ENCODE measurements around the gene TNFRSF12A.

The TNFRSF12A gene

GRCh38 chr16:2987833-2988232, 32.3 kb upstream of the TNFRSF12A start:
- Histone ChIP-seq H3K9me3 (ENCODE audit: insufficient read depth, low read length) (no peaks in the 10 kb centered on the region), H3K4me1 (ENCODE audit: low read length) (peaks cover 4% of the 10 kb centered on the region), H3K4me2 (ENCODE audit: low read length) (no peak overlapping the region), H3K9ac (ENCODE audit: low read length) (no peak overlapping the region), H3K79me2 (ENCODE audit: low read length) (no peaks in the 10 kb centered on the region), H2AFZ (ENCODE audit: low read depth, low read length) (no peak overlapping the region), H3K27ac (ENCODE audit: low read length) (no peak overlapping the region), H4K20me1 (ENCODE audit: insufficient read depth, low read length) (no peaks in the 10 kb centered on the region), H3K4me3 (ENCODE audit: low read length) (no peak overlapping the region), H3K36me3 (replicated peaks; ENCODE audit: low read depth, low read length) (no peaks in the 10 kb centered on the region), H3K27me3 (ENCODE audit: low read depth, low read length) (peaks cover 25% of the 10 kb centered on the region)
- TF ChIP-seq EZH2phosphoT487 (IDR thresholded peaks at IDR 0.05; ENCODE audit: low read depth) (no peak), CTCF (IDR thresholded peaks at IDR 0.05; ENCODE audit: low read depth, low read length) (no peak)

- Histone ChIP-seq H4K20me1 (ENCODE audit: insufficient read depth, low read length) (no peaks in the 10 kb centered on the region), H3K4me3 (ENCODE audit: low read length) (no peak overlapping the region), H3K9ac (ENCODE audit: low read length) (no peak overlapping the region), H3K4me1 (ENCODE audit: low read length) (no peaks in the 10 kb centered on the region), H3K9me3 (ENCODE audit: insufficient read depth, low read length) (no peaks in the 10 kb centered on the region), H3K79me2 (ENCODE audit: low read length) (no peaks in the 10 kb centered on the region), H3K4me2 (ENCODE audit: low read length) (no peak overlapping the region), H3K27ac (ENCODE audit: low read length) (no peak overlapping the region), H3K36me3 (replicated peaks; ENCODE audit: low read depth, low read length) (no peaks in the 10 kb centered on the region), H3K27me3 (ENCODE audit: low read depth, low read length) (peaks cover 25% of the 10 kb centered on the region), H2AFZ (ENCODE audit: low read depth, low read length) (no peak overlapping the region)
- no peak for TF ChIP-seq EZH2phosphoT487 (IDR thresholded peaks at IDR 0.05; ENCODE audit: low read depth)
- TF ChIP-seq CTCF (IDR thresholded peaks at IDR 0.05; ENCODE audit: low read depth, low read length): no peak
Measured at GRCh38 chr16:2988590-2989099, 31.5 kb upstream of the TNFRSF12A start.

- H3K27ac ChIP-seq (ENCODE audit: low read length): no peak overlapping the region
- H3K9ac ChIP-seq (ENCODE audit: low read length): no peak overlapping the region
- H3K4me1 ChIP-seq (ENCODE audit: low read length): no peaks in the 10 kb centered on the region
- no peaks in the 10 kb centered on the region for H4K20me1 ChIP-seq (ENCODE audit: insufficient read depth, low read length)
- H3K4me2 ChIP-seq (ENCODE audit: low read length): no peak overlapping the region
- H3K36me3 ChIP-seq (replicated peaks; ENCODE audit: low read depth, low read length): no peaks in the 10 kb centered on the region
- no peaks in the 10 kb centered on the region for H3K79me2 ChIP-seq (ENCODE audit: low read length)
- TF ChIP-seq CTCF (IDR thresholded peaks at IDR 0.05; ENCODE audit: low read depth, low read length) (no peak), EZH2phosphoT487 (IDR thresholded peaks at IDR 0.05; ENCODE audit: low read depth) (no peak)
- no peak overlapping the region for H3K4me3 ChIP-seq (ENCODE audit: low read length)
- H3K27me3 ChIP-seq (ENCODE audit: low read depth, low read length): peaks cover 25% of the 10 kb centered on the region
- no peak overlapping the region for H2AFZ ChIP-seq (ENCODE audit: low read depth, low read length)
- H3K9me3 ChIP-seq (ENCODE audit: insufficient read depth, low read length): no peaks in the 10 kb centered on the region
Measured at GRCh38 chr16:2990891-2991290, 29.3 kb upstream of the TNFRSF12A start.

GRCh38 chr16:2991566-2992261, 28.5 kb upstream of the TNFRSF12A start:
- H3K36me3 ChIP-seq (replicated peaks; ENCODE audit: low read depth, low read length): no peaks in the 10 kb centered on the region
- H3K79me2 ChIP-seq (ENCODE audit: low read length): no peaks in the 10 kb centered on the region
- H3K4me2 ChIP-seq (ENCODE audit: low read length): no peak overlapping the region
- H4K20me1 ChIP-seq (ENCODE audit: insufficient read depth, low read length): no peaks in the 10 kb centered on the region
- H3K4me1 ChIP-seq (ENCODE audit: low read length): no peaks in the 10 kb centered on the region
- TF ChIP-seq EZH2phosphoT487 (IDR thresholded peaks at IDR 0.05; ENCODE audit: low read depth) (no peak), CTCF (IDR thresholded peaks at IDR 0.05; ENCODE audit: low read depth, low read length) (no peak)
- no peak overlapping the region for H3K27ac ChIP-seq (ENCODE audit: low read length)
- H3K27me3 ChIP-seq (ENCODE audit: low read depth, low read length): peaks cover 27% of the 10 kb centered on the region
- no peaks in the 10 kb centered on the region for H3K9me3 ChIP-seq (ENCODE audit: insufficient read depth, low read length)
- H3K4me3 ChIP-seq (ENCODE audit: low read length): no peak overlapping the region
- no peak overlapping the region for H2AFZ ChIP-seq (ENCODE audit: low read depth, low read length)
- no peak overlapping the region for H3K9ac ChIP-seq (ENCODE audit: low read length)
